Measurements from ENCODE around the gene LHX1.

GRCh38 chr17:36936455-36937000 is 747 bp upstream of the LHX1 start:
- TF ChIP-seq POLR2A (IDR thresholded peaks at IDR 0.05) = no peak
- no peak for TF ChIP-seq CTCF (IDR thresholded peaks at IDR 0.05)
